B cell (primary cell): ENCODE data around the gene EFNA1. TPM values are rescaled to one million over a fixed set of nuclear protein-coding genes. Genes with fewer than 3 reads are reported as not detected.

ENCODE experiments used
- ATAC-seq: fragments of 200-7000 bp; cut with Tn5 transposase; one replicate; pipeline ENCODE4 v1.10.0; 2021; ENCODE audit warnings: low read depth, mild to moderate bottlenecking, moderate number of reproducible peaks, moderate library complexity
- CTCF ChIA-PET: fragments of 350-600 bp; sonication (Branson Sonifier 250); formaldehyde crosslinking; loops from one replicate; lab custom pipeline; 2021; ENCODE audit warnings: antibody characterized with exemption, inconsistent platforms; lab: Charles Lee
- POLR2A ChIA-PET: fragments of 350-600 bp; sonication (Branson Sonifier 250); formaldehyde crosslinking; loops from one replicate; lab custom pipeline; 2021; ENCODE audit warnings: antibody characterized with exemption; lab: Charles Lee
- DNase-seq: peaks from one replicate; pipeline ENCODE4 v3.0.0; 2013
- H2AFZ ChIP-seq: 2 replicates; pipeline ENCODE4 v1.6.1; 2012; ENCODE audit warnings: mild to moderate bottlenecking, low read depth, low read length; ENCODE audit not compliant: insufficient read depth, poor library complexity, severe bottlenecking
- H3K27ac ChIP-seq, 2 donors: 1 replicate in 1 of 2; 2 replicates in 1 of 2; pipeline ENCODE4 v1.5.1; 2012 to 2013; ENCODE audit warnings: low read length in 2 of 2, mild to moderate bottlenecking in 2 of 2, moderate library complexity in 1 of 2
- H3K27me3 ChIP-seq, 4 experiments: fragments of 200-600 bp in 1 of 4; sonication (generic) in 1 of 4; replicated peaks in 1 of 4; 1 replicate in 2 of 4; 2 replicates in 2 of 4; pipeline versions ENCODE4 v1.6.1 to v1.7.0; 2013 to 2016; ENCODE audit warnings: low read length in 3 of 4, mild to moderate bottlenecking in 2 of 4, mixed read lengths in 1 of 4, moderate library complexity in 1 of 4; ENCODE audit not compliant: insufficient read depth in 4 of 4, control insufficient read depth in 3 of 4; ENCODE audit errors: control extremely low read depth in 1 of 4
- H3K36me3 ChIP-seq, 2 experiments: replicated peaks in 1 of 2; 1 replicate in 1 of 2; 2 replicates in 1 of 2; pipeline versions ENCODE4 v1.6.1 to v1.7.1; 2013; ENCODE audit warnings: low read length in 1 of 2; ENCODE audit not compliant: insufficient read depth in 2 of 2, control insufficient read depth in 1 of 2; ENCODE audit errors: control extremely low read depth in 1 of 2, extremely low read depth in 1 of 2
- H3K4me1 ChIP-seq, 2 donors: fragments of 200-600 bp in 1 of 2; sonication (generic) in 1 of 2; 1 replicate in 1 of 2; 2 replicates in 1 of 2; pipeline versions ENCODE4 v1.5.1 to v1.6.1; 2013 to 2017; ENCODE audit warnings: low read length in 2 of 2; ENCODE audit not compliant: control insufficient read depth in 2 of 2, insufficient read depth in 2 of 2
- H3K4me2 ChIP-seq: replicated peaks from 2 replicates; pipeline ENCODE3; 2012; ENCODE audit warnings: mild to moderate bottlenecking, low read depth, low read length; ENCODE audit not compliant: poor library complexity, severe bottlenecking
- H3K4me3 ChIP-seq, 5 experiments: fragments of 200-600 bp in 1 of 5; sonication (generic) in 1 of 5; 1 replicate in 3 of 5; 2 replicates in 2 of 5; pipeline versions ENCODE4 v1.5.1 to v1.7.0; 2011 to 2016; ENCODE audit warnings: low read length in 4 of 5, mild to moderate bottlenecking in 4 of 5, low read depth in 2 of 5, control low read depth in 1 of 5, moderate library complexity in 1 of 5; ENCODE audit not compliant: insufficient read depth in 1 of 5; ENCODE audit errors: control extremely low read depth in 1 of 5, extremely low read depth in 1 of 5
- H3K79me2 ChIP-seq: fragments of 200-600 bp; sonication (generic); one replicate; pipeline ENCODE4 v1.6.0; 2016; ENCODE audit warnings: low read length; ENCODE audit not compliant: control insufficient read depth, insufficient read depth
- H3K9ac ChIP-seq: fragments of 200-600 bp; sonication (generic); 2 replicates; pipeline ENCODE4 v1.6.1; 2017; ENCODE audit warnings: mild to moderate bottlenecking, low read length, moderate library complexity
- H3K9me3 ChIP-seq, 3 donors: one replicate each; pipeline versions ENCODE4 v1.6.1 to v1.7.1; 2013; ENCODE audit warnings: low read length in 2 of 3; ENCODE audit not compliant: control insufficient read depth in 2 of 3, insufficient read depth in 1 of 3; ENCODE audit errors: control extremely low read depth in 1 of 3
- H4K20me1 ChIP-seq: 2 replicates; pipeline ENCODE4 v1.6.0; 2012; ENCODE audit warnings: mild to moderate bottlenecking, low read length; ENCODE audit not compliant: insufficient read depth, control insufficient read depth, poor library complexity, severe bottlenecking
- H3K27ac Mint-ChIP-seq: one replicate; pipeline ENCODE4 v1.8.0; 2021; ENCODE audit warnings: mixed read lengths
- H3K27me3 Mint-ChIP-seq: one replicate; pipeline ENCODE4 v1.8.0; 2021; ENCODE audit warnings: mixed read lengths
- H3K4me1 Mint-ChIP-seq: one replicate; pipeline ENCODE4 v1.8.0; 2021; ENCODE audit warnings: mixed read lengths
- H3K4me3 Mint-ChIP-seq: one replicate; pipeline ENCODE4 v1.8.0; 2021; ENCODE audit warnings: mixed read lengths
- H3K9me3 Mint-ChIP-seq: one replicate; pipeline ENCODE4 v1.8.0; 2022; ENCODE audit warnings: mixed read lengths; ENCODE audit not compliant: insufficient read depth
- CTCF ChIP-seq: fragments of 200-600 bp; IDR thresholded peaks from one replicate; pipeline ENCODE4 v1.8.0; 2022; ENCODE audit warnings: antibody characterized with exemption, mild to moderate bottlenecking
- EZH2 ChIP-seq: IDR thresholded peaks from 2 replicates; pipeline ENCODE4 v1.6.1; 2012; ENCODE audit warnings: borderline replicate concordance, low read depth, mild to moderate bottlenecking, moderate library complexity, low read length; ENCODE audit not compliant: insufficient read depth, poor library complexity, severe bottlenecking
- WGBS: methylation state at CpG from one replicate; pipeline ENCODE4 v1.1.5; 2013; ENCODE audit warnings: missing lambda C conversion rate; ENCODE audit not compliant: insufficient coverage; 5-methylcytosine and 5-hydroxymethylcytosine counted together
- intact Hi-C: fragments of 100-400 bp; cut with micrococcal nuclease; formaldehyde crosslinking; loops from one replicate; pipeline ENCODE4 v1.10.0; 2022
- polyA plus RNA-seq: library from polyadenylated mRNA; depleted of rRNA; stranded (reverse); fragments of >200 nt; gene quantifications from 2 replicates; pipeline ENCODE4 v1.2.3, GENCODE V29; 2012
- total RNA-seq, 2 donors: library from RNA; stranded (reverse); fragments of 120-200 nt in 1 of 2; gene quantifications; 1 replicate in 1 of 2; 2 replicates in 1 of 2; pipeline versions ENCODE4 v1.2.3 to v1.2.4, GENCODE V29; 2013 to 2022

The EFNA1 gene
- total and polyA plus RNA-seq, 2 donors (not counting 1 experiment from before 2014, with no cell fraction given), result 0.28 TPM; not detected in 1

GRCh38 chr1:155092131-155092530 is 35.5 kb upstream of the EFNA1 start:
- Histone ChIP-seq H3K9ac (no peak overlapping the region), H4K20me1 (no peaks in the 10 kb centered on the region), H3K4me2 (no peak overlapping the region), H3K27me3 (peaks cover 0 to 6% (median 1%) of the 10 kb centered on the region in 4 experiments), H3K79me2 (no peaks in the 10 kb centered on the region), H3K4me1 (peaks cover 9 to 11% of the 10 kb centered on the region in 2 donors), H2AFZ (no peak overlapping the region), H3K4me3 (no peak overlapping the region), H3K36me3 (no peaks in the 10 kb centered on the region), H3K27ac (no peak overlapping the region), H3K9me3 (no peaks in the 10 kb centered on the region)
- Mint-ChIP-seq H3K9me3 (no peaks in the 10 kb centered on the region), H3K4me1 (peaks cover 6% of the 10 kb centered on the region), H3K27me3 (peaks cover 12% of the 10 kb centered on the region), H3K4me3 (no peak overlapping the region), H3K27ac (no peak overlapping the region)
- ATAC-seq, result no peak
- ChIA-PET CTCF (interaction anchor here (0.6 to 6.8 kb wide), 36 partner anchors 8 to 149 kb away, joined by 3 to 307 read pairs (median 7); partner anchors contain the start of genes DPM3, EFNA4, KRTCAP2 and SLC50A1), POLR2A (interaction anchor here (1.4 to 1.7 kb wide), 2 partner anchors 75 to 81 kb away, joined by 4 to 9 read pairs; partner anchors contain the start of gene KRTCAP2)
- TF ChIP-seq EZH2, result no peak
- TF ChIP-seq CTCF, result no peak
- intact Hi-C loops, result loop anchor here (5.0 kb wide), 2 partner anchors 35 to 500 kb away; partner anchors contain the start of gene EFNA1
- DNase-seq, result peak; percentile 21
- WGBS, result 98% methylated on average over 6 of the region's 6 CpGs

- Histone ChIP-seq H3K36me3 (no peaks in the 10 kb centered on the region), H3K4me2 (no peak overlapping the region), H3K9me3 (peaks cover 0 to 3% (median 0%) of the 10 kb centered on the region in 3 donors), H4K20me1 (no peaks in the 10 kb centered on the region), H3K27me3 (peaks cover 0 to 7% (median 3%) of the 10 kb centered on the region in 4 experiments), H3K4me1 (peaks cover 9 to 11% of the 10 kb centered on the region in 2 donors), H3K27ac (no peak overlapping the region), H3K9ac (no peak overlapping the region), H3K4me3 (no peak overlapping the region), H3K79me2 (no peaks in the 10 kb centered on the region), H2AFZ (no peak overlapping the region)
- ATAC-seq (no peak), DNase-seq (no peak)
- TF ChIP-seq EZH2, result no peak
- TF ChIP-seq CTCF, result no peak
- Mint-ChIP-seq H3K4me3 (no peak overlapping the region), H3K4me1 (peaks cover 6% of the 10 kb centered on the region), H3K9me3 (no peaks in the 10 kb centered on the region), H3K27ac (no peak overlapping the region), H3K27me3 (peaks cover 13% of the 10 kb centered on the region)
- ChIA-PET CTCF (interaction anchor here (1.1 to 6.8 kb wide), 8 partner anchors 15 to 134 kb away, joined by 3 to 307 read pairs (median 14); partner anchors contain the start of genes KRTCAP2 and SLC50A1), POLR2A (interaction anchor here (1.7 kb wide), 1 partner anchor 75 kb away, joined by 9 read pairs; no protein-coding TSS in a partner anchor)
- intact Hi-C loops, result loop anchor here (5.0 kb wide), 2 partner anchors 35 to 500 kb away; partner anchors contain the start of gene EFNA1
- WGBS, result 80% methylated on average over 11 of the region's 12 CpGs
Observed at GRCh38 chr1:155092641-155093040, 35.0 kb upstream of the EFNA1 start.
